ENCODE results near the gene ASB4. TPM values are rescaled to one million over a fixed set of nuclear protein-coding genes. Genes with fewer than 3 reads are reported as not detected.
A peak's percentile ranks its signal among the peaks of the same experiment; 100 is the strongest.
"Not testable (repeated sequence)": the region's sequence is repeated elsewhere in the genome, so short reads cannot be mapped to it uniquely, and the experiment has no call there.

The ASB4 gene
- total RNA-seq, 1 donor from 2014 or later = 24.0 TPM

DNA sequence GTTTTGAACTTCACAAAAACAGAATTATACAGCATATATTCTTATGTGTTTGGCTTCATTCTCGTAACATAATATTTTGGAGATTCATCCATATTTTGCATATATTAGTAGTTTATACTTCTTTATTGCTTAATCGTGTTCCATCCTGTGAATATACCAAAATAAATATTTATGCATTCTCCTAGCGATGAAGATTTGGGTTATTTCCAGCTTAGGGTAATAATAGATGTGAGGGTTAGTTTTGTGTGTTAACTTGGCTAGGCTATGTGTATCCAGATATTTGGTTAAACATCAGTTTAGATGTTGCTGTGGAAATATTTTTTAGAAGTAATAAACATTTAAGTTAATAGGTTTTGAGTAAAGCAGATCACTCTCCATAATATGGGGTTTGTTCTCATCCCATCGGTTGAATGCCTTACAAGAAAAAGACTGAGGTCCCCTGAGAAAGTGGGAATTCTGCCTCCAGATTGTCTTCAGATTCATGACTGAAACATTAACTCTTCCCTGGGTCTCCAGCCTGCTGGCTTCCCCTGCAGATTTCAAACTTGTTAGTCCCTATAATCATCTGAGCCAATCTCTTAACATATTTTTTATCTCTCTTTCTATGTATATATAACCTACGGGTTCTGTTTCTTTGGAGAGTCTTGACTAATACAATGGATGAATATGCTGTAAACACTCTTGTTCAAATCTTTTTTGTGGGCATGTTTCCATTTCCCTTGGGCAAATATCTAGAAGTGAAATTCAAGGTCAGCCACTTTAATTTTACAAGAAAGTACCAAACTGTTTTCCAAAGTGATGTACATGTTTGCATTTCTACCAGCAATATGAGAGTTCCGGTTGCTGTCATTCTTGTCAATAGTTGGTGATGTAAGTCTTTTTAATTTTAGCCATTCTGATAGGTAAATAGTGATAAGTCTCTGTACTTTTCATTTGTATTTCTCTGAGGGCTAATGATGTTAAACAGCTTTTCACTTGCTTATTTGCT, 61.9 kb downstream of the ASB4 start:
- H3K4me1 ChIP-seq (ENCODE audit: control insufficient read depth in 3 of 3, insufficient read depth in 3 of 3, low read length in 3 of 3) = peaks cover 26 to 49% (median 45%) of the 10 kb centered on the region in 3 donors
- no peak overlapping the region for H3K4me3 ChIP-seq (ENCODE audit: low read length in 3 of 3)
- H3K9ac ChIP-seq (ENCODE audit: low read depth in 1 of 3, low read length in 3 of 3) = no peak overlapping the region
- H3K27me3 ChIP-seq (ENCODE audit: control insufficient read depth in 3 of 3, insufficient read depth in 3 of 3, low read length in 3 of 3) = no peaks in the 10 kb centered on the region
- no peaks in the 10 kb centered on the region for H3K9me3 ChIP-seq (ENCODE audit: control insufficient read depth in 3 of 3, low read length in 3 of 3)
- H3K27ac ChIP-seq (ENCODE audit: low read depth, low read length) = peak overlapping the region; percentile 95
- no peaks in the 10 kb centered on the region for H3K36me3 ChIP-seq (ENCODE audit: control insufficient read depth in 3 of 3, insufficient read depth in 3 of 3, low read length in 3 of 3)

GRCh38 chr7:95549818-95550529, 64.2 kb downstream of the ASB4 start:
- Histone ChIP-seq H3K27me3 (ENCODE audit: control insufficient read depth in 3 of 3, insufficient read depth in 3 of 3, low read length in 3 of 3) (no peaks in the 10 kb centered on the region), H3K9me3 (ENCODE audit: control insufficient read depth in 3 of 3, low read length in 3 of 3) (no peaks in the 10 kb centered on the region), H3K4me1 (ENCODE audit: control insufficient read depth in 3 of 3, insufficient read depth in 3 of 3, low read length in 3 of 3) (peaks cover 26 to 45% (median 45%) of the 10 kb centered on the region in 3 donors), H3K9ac (ENCODE audit: low read depth in 1 of 3, low read length in 3 of 3) (peak overlapping the region; percentile 63 to 69 (median 65)), H3K4me3 (ENCODE audit: low read length in 3 of 3) (peak overlapping the region; percentile 46 to 53 (median 53)), H3K27ac (ENCODE audit: low read depth, low read length) (peak overlapping the region; percentile 95), H3K36me3 (ENCODE audit: control insufficient read depth in 3 of 3, insufficient read depth in 3 of 3, low read length in 3 of 3) (no peaks in the 10 kb centered on the region)

GRCh38 chr7:95550546-95550945, 64.8 kb downstream of the ASB4 start:
- Histone ChIP-seq H3K36me3 (ENCODE audit: control insufficient read depth in 3 of 3, insufficient read depth in 3 of 3, low read length in 3 of 3) (no peaks in the 10 kb centered on the region), H3K27ac (ENCODE audit: low read depth, low read length) (peak overlapping the region; percentile 95), H3K4me3 (ENCODE audit: low read length in 3 of 3) (peak overlapping the region; percentile 46 to 53 (median 53)), H3K4me1 (ENCODE audit: control insufficient read depth in 3 of 3, insufficient read depth in 3 of 3, low read length in 3 of 3) (peaks cover 26 to 43% (median 43%) of the 10 kb centered on the region in 3 donors), H3K27me3 (ENCODE audit: control insufficient read depth in 3 of 3, insufficient read depth in 3 of 3, low read length in 3 of 3) (no peaks in the 10 kb centered on the region), H3K9ac (ENCODE audit: low read depth in 1 of 3, low read length in 3 of 3) (peak overlapping the region; percentile 63 to 69 (median 65)), H3K9me3 (ENCODE audit: control insufficient read depth in 3 of 3, low read length in 3 of 3) (no peaks in the 10 kb centered on the region)

- peaks cover 18 to 30% (median 26%) of the 10 kb centered on the region in 3 donors for H3K4me1 ChIP-seq (ENCODE audit: control insufficient read depth in 3 of 3, insufficient read depth in 3 of 3, low read length in 3 of 3)
- H3K27me3 ChIP-seq (ENCODE audit: control insufficient read depth in 3 of 3, insufficient read depth in 3 of 3, low read length in 3 of 3); H3K27ac ChIP-seq (ENCODE audit: low read depth, low read length); H3K4me3 ChIP-seq (ENCODE audit: low read length in 3 of 3); H3K9me3 ChIP-seq (ENCODE audit: control insufficient read depth in 3 of 3, low read length in 3 of 3); H3K9ac ChIP-seq (ENCODE audit: low read depth in 1 of 3, low read length in 3 of 3); H3K36me3 ChIP-seq (ENCODE audit: control insufficient read depth in 3 of 3, insufficient read depth in 3 of 3, low read length in 3 of 3): not testable (repeated sequence)
These were observed 66.5 kb downstream of the ASB4 start for GRCh38 chr7:95552010-95552926.

- Histone ChIP-seq H3K4me1 (ENCODE audit: control insufficient read depth in 3 of 3, insufficient read depth in 3 of 3, low read length in 3 of 3) (peaks cover 16 to 19% (median 18%) of the 10 kb centered on the region in 3 donors), H3K36me3 (ENCODE audit: control insufficient read depth in 3 of 3, insufficient read depth in 3 of 3, low read length in 3 of 3) (no peaks in the 10 kb centered on the region), H3K27ac (ENCODE audit: low read depth, low read length) (no peak overlapping the region), H3K9ac (ENCODE audit: low read depth in 1 of 3, low read length in 3 of 3) (no peak overlapping the region), H3K4me3 (ENCODE audit: low read length in 3 of 3) (no peak overlapping the region), H3K27me3 (ENCODE audit: control insufficient read depth in 3 of 3, insufficient read depth in 3 of 3, low read length in 3 of 3) (no peaks in the 10 kb centered on the region), H3K9me3 (ENCODE audit: control insufficient read depth in 3 of 3, low read length in 3 of 3) (no peaks in the 10 kb centered on the region)
These were observed 68.2 kb downstream of the ASB4 start for GRCh38 chr7:95553939-95554338.

GRCh38 chr7:95556777-95557176, 71.0 kb downstream of the ASB4 start:
- H3K27ac ChIP-seq (ENCODE audit: low read depth, low read length) = no peak overlapping the region
- no peaks in the 10 kb centered on the region for H3K4me1 ChIP-seq (ENCODE audit: control insufficient read depth in 3 of 3, insufficient read depth in 3 of 3, low read length in 3 of 3)
- H3K27me3 ChIP-seq (ENCODE audit: control insufficient read depth in 3 of 3, insufficient read depth in 3 of 3, low read length in 3 of 3) = no peaks in the 10 kb centered on the region
- H3K9ac ChIP-seq (ENCODE audit: low read depth in 1 of 3, low read length in 3 of 3) = no peak overlapping the region
- H3K9me3 ChIP-seq (ENCODE audit: control insufficient read depth in 3 of 3, low read length in 3 of 3) = no peaks in the 10 kb centered on the region
- no peak overlapping the region for H3K4me3 ChIP-seq (ENCODE audit: low read length in 3 of 3)
- H3K36me3 ChIP-seq (ENCODE audit: control insufficient read depth in 3 of 3, insufficient read depth in 3 of 3, low read length in 3 of 3) = no peaks in the 10 kb centered on the region

GRCh38 chr7:95558864-95559263, 73.1 kb downstream of the ASB4 start:
- H3K36me3 ChIP-seq (ENCODE audit: control insufficient read depth in 3 of 3, insufficient read depth in 3 of 3, low read length in 3 of 3) = no peaks in the 10 kb centered on the region
- H3K4me1 ChIP-seq (ENCODE audit: control insufficient read depth in 3 of 3, insufficient read depth in 3 of 3, low read length in 3 of 3) = no peaks in the 10 kb centered on the region
- H3K4me3 ChIP-seq (ENCODE audit: low read length in 3 of 3) = no peak overlapping the region
- H3K9ac ChIP-seq (ENCODE audit: low read depth in 1 of 3, low read length in 3 of 3) = no peak overlapping the region
- no peaks in the 10 kb centered on the region for H3K9me3 ChIP-seq (ENCODE audit: control insufficient read depth in 3 of 3, low read length in 3 of 3)
- no peaks in the 10 kb centered on the region for H3K27me3 ChIP-seq (ENCODE audit: control insufficient read depth in 3 of 3, insufficient read depth in 3 of 3, low read length in 3 of 3)
- no peak overlapping the region for H3K27ac ChIP-seq (ENCODE audit: low read depth, low read length)

- H3K9me3 ChIP-seq (ENCODE audit: control insufficient read depth in 3 of 3, low read length in 3 of 3) = no peaks in the 10 kb centered on the region
- H3K27me3 ChIP-seq (ENCODE audit: control insufficient read depth in 3 of 3, insufficient read depth in 3 of 3, low read length in 3 of 3) = no peaks in the 10 kb centered on the region
- H3K9ac ChIP-seq (ENCODE audit: low read depth in 1 of 3, low read length in 3 of 3) = no peak overlapping the region
- no peaks in the 10 kb centered on the region for H3K36me3 ChIP-seq (ENCODE audit: control insufficient read depth in 3 of 3, insufficient read depth in 3 of 3, low read length in 3 of 3)
- no peaks in the 10 kb centered on the region for H3K4me1 ChIP-seq (ENCODE audit: control insufficient read depth in 3 of 3, insufficient read depth in 3 of 3, low read length in 3 of 3)
- no peak overlapping the region for H3K27ac ChIP-seq (ENCODE audit: low read depth, low read length)
- no peak overlapping the region for H3K4me3 ChIP-seq (ENCODE audit: low read length in 3 of 3)
These were observed 74.9 kb downstream of the ASB4 start for GRCh38 chr7:95560674-95561073.

- Histone ChIP-seq H3K36me3 (ENCODE audit: control insufficient read depth in 3 of 3, insufficient read depth in 3 of 3, low read length in 3 of 3) (no peaks in the 10 kb centered on the region), H3K9me3 (ENCODE audit: control insufficient read depth in 3 of 3, low read length in 3 of 3) (no peaks in the 10 kb centered on the region), H3K27ac (ENCODE audit: low read depth, low read length) (no peak overlapping the region), H3K4me3 (ENCODE audit: low read length in 3 of 3) (no peak overlapping the region), H3K27me3 (ENCODE audit: control insufficient read depth in 3 of 3, insufficient read depth in 3 of 3, low read length in 3 of 3) (no peaks in the 10 kb centered on the region), H3K9ac (ENCODE audit: low read depth in 1 of 3, low read length in 3 of 3) (no peak overlapping the region), H3K4me1 (ENCODE audit: control insufficient read depth in 3 of 3, insufficient read depth in 3 of 3, low read length in 3 of 3) (no peaks in the 10 kb centered on the region)
These were observed 84.0 kb downstream of the ASB4 start for GRCh38 chr7:95569720-95570119.

Measured in skeletal muscle tissue (tissue), 4 donors.